GM12801 (cell line): ENCODE measurements around the gene SLC5A12.

ENCODE experiments used
- TF ChIP-seq, protein P1 (sequence below): IDR thresholded peaks from one replicate; pipeline ENCODE4 v1.5.1; 2011; ENCODE audit warnings: control low read depth; ENCODE audit not compliant: insufficient read length; ENCODE audit errors: extremely low read depth

The SLC5A12 gene

DNA sequence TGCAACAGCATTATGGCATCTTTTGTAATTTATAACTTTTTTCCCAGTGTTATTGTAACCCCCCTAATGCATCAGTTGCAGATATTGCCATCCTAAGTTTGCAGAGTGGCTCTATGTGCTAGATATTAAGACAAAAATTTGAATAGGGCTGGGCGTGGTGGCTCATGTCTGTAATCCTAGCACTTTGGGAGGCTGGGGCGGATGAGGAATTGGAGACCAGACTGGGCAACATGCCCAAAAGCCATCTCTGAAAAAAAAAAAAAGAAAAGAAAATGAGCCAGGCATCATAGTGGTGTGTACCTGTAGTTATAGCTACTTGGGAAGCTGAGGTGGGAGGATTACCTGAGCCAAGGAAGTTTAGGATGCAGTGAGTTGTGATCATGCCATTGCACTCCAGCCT, 99.7 kb downstream of the SLC5A12 start:
- TF ChIP-seq, protein P1, sequence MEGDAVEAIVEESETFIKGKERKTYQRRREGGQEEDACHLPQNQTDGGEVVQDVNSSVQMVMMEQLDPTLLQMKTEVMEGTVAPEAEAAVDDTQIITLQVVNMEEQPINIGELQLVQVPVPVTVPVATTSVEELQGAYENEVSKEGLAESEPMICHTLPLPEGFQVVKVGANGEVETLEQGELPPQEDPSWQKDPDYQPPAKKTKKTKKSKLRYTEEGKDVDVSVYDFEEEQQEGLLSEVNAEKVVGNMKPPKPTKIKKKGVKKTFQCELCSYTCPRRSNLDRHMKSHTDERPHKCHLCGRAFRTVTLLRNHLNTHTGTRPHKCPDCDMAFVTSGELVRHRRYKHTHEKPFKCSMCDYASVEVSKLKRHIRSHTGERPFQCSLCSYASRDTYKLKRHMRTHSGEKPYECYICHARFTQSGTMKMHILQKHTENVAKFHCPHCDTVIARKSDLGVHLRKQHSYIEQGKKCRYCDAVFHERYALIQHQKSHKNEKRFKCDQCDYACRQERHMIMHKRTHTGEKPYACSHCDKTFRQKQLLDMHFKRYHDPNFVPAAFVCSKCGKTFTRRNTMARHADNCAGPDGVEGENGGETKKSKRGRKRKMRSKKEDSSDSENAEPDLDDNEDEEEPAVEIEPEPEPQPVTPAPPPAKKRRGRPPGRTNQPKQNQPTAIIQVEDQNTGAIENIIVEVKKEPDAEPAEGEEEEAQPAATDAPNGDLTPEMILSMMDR: no peak

DNA sequence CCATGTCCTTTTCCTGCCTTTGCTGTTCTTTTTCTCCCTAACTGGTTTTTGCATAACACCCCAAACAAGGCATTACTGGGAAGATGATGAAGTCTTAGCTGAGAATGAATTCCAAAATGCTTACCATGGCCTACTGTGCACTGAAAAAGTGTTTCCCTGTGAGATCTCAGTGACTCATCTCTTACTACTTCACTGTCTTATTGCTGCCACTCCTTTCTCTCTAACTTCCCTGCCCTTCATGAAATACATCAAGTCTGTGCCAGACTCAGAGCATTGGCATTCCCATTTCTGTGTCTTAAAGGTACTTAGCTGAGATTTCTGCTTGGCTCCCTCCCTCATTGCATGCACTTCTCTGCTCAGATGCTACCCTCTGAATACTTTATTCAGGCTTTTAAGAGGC, 100.7 kb downstream of the SLC5A12 start:
- TF ChIP-seq, protein P1: no peak

DNA sequence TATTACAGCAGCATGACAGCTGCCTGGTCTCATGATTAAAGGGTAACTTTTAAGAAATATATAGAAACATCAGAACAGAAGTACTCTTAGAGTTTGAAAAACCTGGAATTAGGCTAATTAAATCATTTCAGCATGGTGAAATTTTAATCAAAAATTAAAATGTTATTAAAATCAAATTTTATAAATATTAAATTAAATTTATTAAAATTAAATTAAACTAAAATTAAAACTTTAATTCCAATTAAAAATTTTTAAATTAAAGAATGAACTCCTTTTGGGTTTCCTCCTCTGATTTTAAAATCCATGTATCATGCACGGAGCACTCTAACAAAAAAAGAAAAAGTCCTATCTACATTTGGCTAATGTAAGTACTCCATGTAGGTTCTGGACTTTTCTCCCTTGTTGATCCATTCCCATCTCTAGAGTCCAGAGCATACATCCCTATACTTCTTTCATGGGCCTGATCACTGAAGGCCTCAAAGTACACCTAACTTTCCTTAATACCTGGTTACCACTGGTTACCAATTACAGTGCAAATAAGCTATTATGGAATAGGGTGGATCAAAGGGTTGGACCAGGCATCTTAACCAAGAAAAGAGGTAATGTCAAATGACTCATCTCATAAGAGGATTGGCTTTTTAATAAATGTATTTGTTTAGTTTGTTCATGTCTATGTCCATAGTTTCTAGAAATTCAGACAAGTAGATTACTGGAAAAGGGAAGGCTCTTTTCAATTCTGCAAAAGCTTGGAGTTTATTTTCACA, 101.4 kb downstream of the SLC5A12 start:
- TF ChIP-seq, protein P1: no peak

DNA sequence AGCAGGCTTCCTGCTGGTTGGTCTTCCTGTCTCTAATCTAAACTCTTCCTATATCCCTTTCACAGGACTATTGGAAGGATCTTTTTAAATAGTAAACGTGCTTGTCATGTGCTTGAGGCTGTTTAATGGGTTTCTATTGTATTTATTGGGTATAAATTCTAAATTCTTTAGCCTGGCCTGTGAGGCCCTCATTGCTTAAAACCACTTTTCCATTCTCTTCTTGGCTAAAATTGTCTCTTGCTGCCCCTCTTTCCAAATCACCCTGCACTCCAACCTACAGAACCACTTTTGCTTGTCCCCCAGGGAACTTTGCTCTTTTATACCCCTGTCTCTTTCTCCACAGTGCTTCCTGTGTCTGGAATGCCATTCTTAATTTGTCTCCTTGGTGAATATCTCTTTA, 103.4 kb downstream of the SLC5A12 start:
- TF ChIP-seq, protein P1: no peak
